Measurements from ENCODE around the gene CDK8. TPM values are rescaled to one million over a fixed set of nuclear protein-coding genes. Genes with fewer than 3 reads are reported as not detected.

CDK8 gene
- total RNA-seq = 5.9 and 9.4 TPM in 2 replicates

DNA sequence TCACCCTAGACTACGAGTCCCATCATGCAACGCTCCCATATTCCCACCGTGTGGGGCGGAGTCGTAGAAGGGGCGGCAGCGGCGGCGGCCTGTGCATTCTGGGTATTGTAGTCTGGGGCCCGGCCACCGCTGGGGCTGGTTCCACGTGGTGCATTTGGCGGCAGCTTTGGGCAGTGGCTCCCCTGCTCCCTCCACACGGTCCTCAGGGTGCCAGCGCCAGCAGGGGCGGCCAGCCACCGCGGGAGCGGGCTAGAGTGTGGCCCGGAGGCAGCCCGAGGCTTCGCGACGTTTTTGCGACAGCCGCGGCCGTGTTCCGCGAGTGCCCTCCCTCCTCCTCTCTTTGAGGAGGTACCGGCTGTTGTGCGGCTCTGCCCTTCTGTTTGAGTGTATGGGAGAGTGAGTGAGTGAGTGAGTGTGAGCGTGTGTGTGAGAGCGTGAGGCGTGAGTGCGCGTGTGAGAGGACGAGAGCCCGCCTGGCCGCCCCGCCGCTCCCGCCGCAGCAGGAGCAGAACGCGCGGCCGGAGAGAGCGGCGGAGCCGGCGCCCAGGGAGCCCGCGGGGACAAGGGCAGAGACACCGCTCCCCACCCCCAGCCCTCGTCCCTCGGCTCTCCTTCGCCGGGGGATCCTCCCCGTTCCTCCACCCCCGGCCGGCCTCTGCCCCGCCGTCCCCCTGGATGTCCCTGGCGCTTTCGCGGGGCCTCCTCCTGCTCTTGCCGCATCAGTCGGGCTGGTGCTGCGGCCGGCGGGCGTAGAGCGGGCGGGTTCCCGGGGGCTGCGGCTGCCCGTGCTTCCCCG lies at the start of gene CDK8:
Gene CDK8 (plus strand): TSS at position 343 of the 796 bp plus-strand sequence. CDS start 513 bp downstream, outside the sequence.

DNA sequence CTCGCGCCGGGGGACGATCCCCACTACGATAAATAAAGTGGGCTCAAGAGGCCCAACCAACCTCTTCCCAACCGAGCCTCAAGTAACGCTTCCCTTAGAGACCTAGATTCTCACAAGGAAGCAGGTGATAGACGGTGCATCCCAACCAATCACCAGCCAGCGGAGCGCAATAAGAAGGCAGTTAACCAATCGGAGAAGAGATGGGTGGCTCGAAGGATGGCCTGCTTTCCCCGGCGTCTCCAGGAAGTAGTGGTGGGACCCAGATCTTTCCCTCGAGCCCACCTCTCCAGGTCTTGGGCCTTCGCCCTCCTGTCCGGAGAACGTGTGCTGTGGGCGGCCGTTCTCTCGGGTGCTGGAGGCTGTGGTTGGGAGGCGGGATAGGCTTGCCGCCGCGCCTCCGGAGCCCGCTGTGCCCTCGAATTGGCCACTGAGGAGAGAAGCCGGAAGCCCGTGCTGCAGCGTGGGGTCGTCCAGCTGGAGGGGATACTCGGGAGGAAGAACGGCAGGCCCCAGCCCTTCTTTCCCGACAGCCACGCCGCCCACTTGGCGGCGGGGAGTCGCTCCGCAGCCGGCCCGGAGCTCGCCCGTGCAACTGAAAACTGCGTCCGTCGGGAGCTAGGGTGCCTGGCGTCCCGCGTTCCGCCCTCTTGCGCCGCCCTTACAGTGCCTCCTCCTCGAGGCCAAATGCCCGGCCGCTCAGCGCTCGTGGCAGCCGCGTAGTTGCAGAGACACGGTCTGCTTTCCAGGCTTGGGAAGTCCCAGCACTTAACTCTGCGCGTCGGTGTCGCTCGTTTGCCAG lies 32.0 kb upstream of the CDK8 start, which contains the start of gene RNF6:
Gene RNF6 (minus strand): TSS at position 594 of the 799 bp plus-strand sequence. CDS start 2,665 bp downstream, outside the sequence.

Other genes with a start within 250 kb of the CDK8 start
- gene SHISA2, start 202.1 kb upstream of the CDK8 start, total RNA-seq = 0.06 TPM in 1 of 2 replicates, not detected in the other
- 14.2 and 15.6 TPM in 2 replicates for gene RNF6, start 31.8 kb upstream of the CDK8 start, total RNA-seq